Skeletal muscle tissue (tissue), 4 donors: Measurements from ENCODE around the gene IQSEC3. TPM values are rescaled to one million over a fixed set of nuclear protein-coding genes. Genes with fewer than 3 reads are reported as not detected.
"Not testable (repeated sequence)": the region's sequence is repeated elsewhere in the genome, so short reads cannot be mapped to it uniquely, and the experiment has no call there.

Source experiments
- H3K27ac ChIP-seq: one replicate; pipeline ENCODE4 v1.7.0; 2013; ENCODE audit warnings: mild to moderate bottlenecking, low read depth, low read length, inconsistent platforms
- H3K27me3 ChIP-seq, 3 donors: one replicate each; pipeline ENCODE4 v1.7.0; 2013; ENCODE audit warnings: low read length in 3 of 3; ENCODE audit not compliant: control insufficient read depth in 3 of 3, insufficient read depth in 3 of 3
- H3K36me3 ChIP-seq, 3 donors: one replicate each; pipeline ENCODE4 v1.7.0; 2013; ENCODE audit warnings: low read length in 3 of 3; ENCODE audit not compliant: control insufficient read depth in 3 of 3, insufficient read depth in 3 of 3
- H3K4me1 ChIP-seq, 3 donors: one replicate each; pipeline ENCODE4 v1.7.0; 2013; ENCODE audit warnings: low read length in 3 of 3, mild to moderate bottlenecking in 3 of 3; ENCODE audit not compliant: control insufficient read depth in 3 of 3, insufficient read depth in 3 of 3
- H3K4me3 ChIP-seq, 3 donors: one replicate each; pipeline ENCODE4 v1.7.0; 2013; ENCODE audit warnings: low read length in 3 of 3
- H3K9ac ChIP-seq, 3 donors: one replicate each; pipeline ENCODE4 v1.7.0; 2013; ENCODE audit warnings: low read length in 3 of 3, mild to moderate bottlenecking in 3 of 3, moderate library complexity in 2 of 3, low read depth in 1 of 3
- H3K9me3 ChIP-seq, 3 donors: one replicate each; pipeline ENCODE4 v1.7.0; 2013; ENCODE audit warnings: low read length in 3 of 3; ENCODE audit not compliant: control insufficient read depth in 3 of 3
- total RNA-seq: library from RNA; depleted of rRNA; stranded (reverse); fragments of >200 nt; gene quantifications from one replicate; pipeline ENCODE4 v1.2.3, GENCODE V29; 2014
- donor health status: Osteomylitis.

IQSEC3 gene
- total RNA-seq, 1 donor from 2014 or later: 1.0 TPM

GRCh38 chr12:38775-39174 lies 27.8 kb upstream of the IQSEC3 start:
- H3K27me3 ChIP-seq, H3K36me3 ChIP-seq, H3K4me1 ChIP-seq, H3K9me3 ChIP-seq, H3K27ac ChIP-seq, H3K4me3 ChIP-seq, H3K9ac ChIP-seq: not testable (repeated sequence)

- H3K4me1 ChIP-seq, H3K4me3 ChIP-seq, H3K27ac ChIP-seq, H3K36me3 ChIP-seq, H3K9me3 ChIP-seq, H3K9ac ChIP-seq: not testable (repeated sequence)
- peaks cover 4 to 11% (median 10%) of the 10 kb centered on the region in 3 donors for H3K27me3 ChIP-seq
These were observed 26.9 kb upstream of the IQSEC3 start for GRCh38 chr12:39555-40265.

DNA sequence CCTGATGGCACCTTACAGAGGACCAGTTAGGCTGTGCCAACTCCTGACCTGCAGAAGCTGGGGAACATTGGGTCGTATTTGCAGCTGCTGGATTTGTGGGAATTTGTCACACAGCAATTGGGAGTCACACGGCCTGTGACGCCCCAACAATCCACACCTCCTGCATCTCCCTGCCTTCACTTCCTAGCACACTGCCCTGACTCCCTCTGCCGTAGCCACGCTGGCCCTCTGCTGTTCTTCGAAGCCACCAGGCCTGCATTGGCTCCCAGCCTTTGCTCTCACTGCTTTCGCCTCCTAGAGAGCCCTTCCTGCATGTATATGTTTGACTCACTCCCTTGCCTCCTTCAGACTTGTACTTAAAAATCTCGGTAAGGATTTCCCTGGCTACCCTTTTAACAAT lies 22.2 kb upstream of the IQSEC3 start:
- H3K9ac ChIP-seq, H3K9me3 ChIP-seq, H3K4me1 ChIP-seq, H3K4me3 ChIP-seq, H3K36me3 ChIP-seq, H3K27ac ChIP-seq: not testable (repeated sequence)
- peaks cover 6 to 11% (median 8%) of the 10 kb centered on the region in 3 donors for H3K27me3 ChIP-seq

GRCh38 chr12:45235-45990 lies 21.2 kb upstream of the IQSEC3 start:
- H3K4me1 ChIP-seq, H3K36me3 ChIP-seq, H3K9me3 ChIP-seq, H3K27ac ChIP-seq, H3K9ac ChIP-seq, H3K27me3 ChIP-seq, H3K4me3 ChIP-seq: not testable (repeated sequence)

DNA sequence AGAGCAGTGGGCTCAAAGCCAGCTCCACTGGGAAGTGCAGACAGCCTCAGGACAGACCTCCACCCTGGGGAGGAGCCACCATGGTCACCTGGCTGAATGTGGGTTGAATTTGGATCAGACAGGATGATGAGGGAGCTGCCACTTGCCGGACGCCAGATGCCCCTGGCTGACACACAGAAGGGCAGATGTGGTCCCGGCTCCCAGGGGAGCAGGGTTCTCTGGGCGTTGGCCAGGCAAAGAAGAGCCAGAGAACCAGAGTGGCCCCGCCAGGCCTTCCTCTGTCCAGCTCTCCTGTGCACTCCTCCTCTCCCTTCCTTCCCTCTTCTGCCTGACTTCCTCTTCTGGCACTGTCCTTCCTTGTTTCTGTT lies 20.6 kb upstream of the IQSEC3 start:
- H3K4me3 ChIP-seq, H3K9me3 ChIP-seq, H3K27ac ChIP-seq, H3K9ac ChIP-seq, H3K4me1 ChIP-seq, H3K27me3 ChIP-seq, H3K36me3 ChIP-seq: not testable (repeated sequence)

- H3K9me3 ChIP-seq, H3K27ac ChIP-seq, H3K4me1 ChIP-seq, H3K4me3 ChIP-seq, H3K27me3 ChIP-seq, H3K36me3 ChIP-seq, H3K9ac ChIP-seq: not testable (repeated sequence)
These were observed 20.0 kb upstream of the IQSEC3 start for GRCh38 chr12:46542-46941.

GRCh38 chr12:47699-48226 lies 18.8 kb upstream of the IQSEC3 start:
- not testable (repeated sequence) for H3K36me3 ChIP-seq, H3K4me3 ChIP-seq, H3K9ac ChIP-seq, H3K27ac ChIP-seq, H3K27me3 ChIP-seq, H3K9me3 ChIP-seq, H3K4me1 ChIP-seq

GRCh38 chr12:49149-49548 lies 17.4 kb upstream of the IQSEC3 start:
- not testable (repeated sequence) for H3K36me3 ChIP-seq, H3K4me1 ChIP-seq, H3K9me3 ChIP-seq, H3K4me3 ChIP-seq, H3K9ac ChIP-seq, H3K27ac ChIP-seq
- peaks cover 8 to 17% (median 16%) of the 10 kb centered on the region in 3 donors for H3K27me3 ChIP-seq

- peaks cover 22 to 28% (median 27%) of the 10 kb centered on the region in 3 donors for H3K27me3 ChIP-seq
- H3K4me3 ChIP-seq, H3K36me3 ChIP-seq, H3K9me3 ChIP-seq, H3K27ac ChIP-seq, H3K4me1 ChIP-seq, H3K9ac ChIP-seq: not testable (repeated sequence)
These were observed 15.5 kb upstream of the IQSEC3 start for GRCh38 chr12:51087-51486.

DNA sequence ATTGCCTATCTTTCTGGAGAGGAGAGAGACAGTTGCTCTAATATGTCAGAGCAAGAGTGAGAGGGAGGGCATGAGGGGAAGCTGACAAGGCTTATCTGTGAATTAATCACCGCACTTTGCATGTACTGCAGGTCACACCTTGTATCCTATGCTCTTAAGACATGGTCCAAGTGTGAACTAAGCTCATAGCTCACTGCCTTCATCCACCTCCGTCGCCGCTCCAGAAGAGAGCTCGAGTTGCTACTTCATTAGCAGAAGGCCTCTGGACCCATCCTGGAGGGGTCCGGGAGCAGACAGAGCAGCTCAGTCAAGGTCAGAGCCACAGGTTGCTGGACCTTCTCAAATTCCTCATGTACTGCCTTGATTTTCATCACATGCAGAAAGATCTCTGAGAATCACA lies 14.6 kb upstream of the IQSEC3 start:
- not testable (repeated sequence) for H3K4me1 ChIP-seq, H3K27ac ChIP-seq, H3K4me3 ChIP-seq, H3K36me3 ChIP-seq, H3K9ac ChIP-seq, H3K9me3 ChIP-seq
- H3K27me3 ChIP-seq: peaks cover 28 to 34% (median 32%) of the 10 kb centered on the region in 3 donors
